HS-5 (cell line): ENCODE measurements around the gene ARVCF.

ENCODE experiments used
- DNase-seq: peaks from one replicate; pipeline ENCODE4 v3.0.0-alpha.2; 2012; ENCODE audit warnings: low read depth

ARVCF gene

DNA sequence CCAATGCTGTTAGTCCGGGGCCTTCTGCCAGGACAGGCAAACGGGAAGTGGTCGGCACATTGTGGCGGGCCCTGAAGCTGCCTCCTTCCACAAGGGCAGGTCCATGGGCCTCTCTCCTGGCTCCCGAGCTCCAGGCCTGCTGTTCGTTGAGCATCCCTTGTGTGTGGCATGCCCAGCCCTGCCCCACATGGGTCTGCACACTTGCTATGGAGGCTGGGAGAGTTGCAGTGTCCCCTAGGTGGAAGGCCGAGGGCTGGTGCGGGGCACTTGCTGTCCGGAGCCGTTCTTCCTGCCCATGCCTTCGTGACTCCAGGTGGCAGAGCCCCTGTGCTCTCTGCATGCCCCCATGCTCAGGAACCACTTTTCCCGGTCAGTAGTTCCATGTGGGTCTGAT, 37.4 kb upstream of the ARVCF start:
- DNase-seq = no peak

DNA sequence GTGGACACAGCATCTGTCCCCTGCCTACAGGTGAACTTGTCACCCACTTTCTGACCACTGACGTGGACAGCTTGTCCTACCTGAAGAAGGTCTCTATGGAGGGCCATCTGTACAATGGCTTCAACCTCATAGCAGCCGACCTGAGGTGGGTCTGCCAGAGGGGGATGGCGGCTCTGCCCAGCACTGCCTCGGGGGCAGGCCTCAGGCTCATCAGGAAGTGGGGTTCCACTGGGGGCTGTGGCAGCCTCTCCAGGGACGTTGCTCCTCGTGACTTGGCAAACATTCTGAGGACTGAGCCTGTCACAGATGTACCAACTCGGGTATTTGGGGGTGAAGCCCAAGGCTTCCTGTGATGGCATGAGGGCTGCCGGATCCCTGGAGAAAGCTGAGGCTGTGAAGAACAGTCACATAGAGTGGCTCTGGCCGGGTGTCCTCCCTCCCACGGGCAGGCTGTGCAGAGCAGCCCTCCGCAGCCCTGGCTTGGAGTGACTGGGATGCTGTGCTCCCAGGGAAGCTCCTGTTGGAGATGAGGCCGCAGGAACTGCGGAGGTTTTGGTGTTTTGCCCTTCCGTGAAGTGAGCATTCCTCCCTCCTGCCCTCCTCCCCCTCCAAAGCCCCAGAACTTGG, 36.9 kb upstream of the ARVCF start:
- DNase-seq = no peak

DNA sequence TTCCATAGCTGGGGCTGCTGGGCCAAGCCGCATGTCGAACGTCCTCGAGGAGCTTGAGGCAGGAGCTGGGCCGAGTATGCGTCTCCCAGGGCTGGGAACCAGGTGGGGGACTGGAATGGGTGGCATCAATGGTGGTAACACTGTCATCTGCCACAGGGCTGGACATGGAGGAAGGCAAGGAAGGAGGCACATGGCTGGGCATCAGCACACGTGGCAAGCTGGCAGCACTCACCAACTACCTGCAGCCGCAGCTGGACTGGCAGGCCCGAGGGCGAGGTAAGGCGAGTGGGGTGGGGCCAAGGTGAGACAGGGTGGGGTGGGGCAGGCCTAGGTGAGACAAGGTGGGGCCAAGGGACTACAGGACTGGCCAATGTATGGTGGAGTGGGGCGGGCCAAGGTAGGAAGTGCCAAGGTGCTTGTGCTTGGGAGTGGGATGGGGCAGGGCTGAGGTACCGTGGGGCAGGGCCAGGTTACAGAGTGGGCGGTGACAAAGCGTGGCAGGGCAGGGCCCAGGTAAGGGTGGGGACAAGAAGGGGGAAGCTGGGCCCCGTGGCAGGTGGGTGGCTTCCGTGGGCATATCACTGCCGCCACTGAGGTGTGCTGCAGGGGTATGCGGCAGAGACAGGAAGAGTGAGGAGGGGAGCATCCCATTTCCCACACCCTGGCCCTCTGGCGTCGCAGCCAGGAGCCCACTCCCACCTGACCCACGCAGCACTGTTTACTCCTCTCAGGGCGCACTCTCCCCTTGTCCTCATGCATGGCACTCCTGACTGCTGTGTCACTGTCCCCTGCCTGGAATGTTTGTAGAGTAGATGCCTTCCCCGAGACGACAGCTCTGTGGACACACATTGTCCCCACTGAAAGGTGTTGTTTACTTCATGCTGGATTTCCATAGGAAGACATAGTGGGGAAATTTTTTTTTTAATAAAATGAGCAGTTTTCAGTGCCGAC, 36.0 kb upstream of the ARVCF start:
- DNase-seq = no peak

DNA sequence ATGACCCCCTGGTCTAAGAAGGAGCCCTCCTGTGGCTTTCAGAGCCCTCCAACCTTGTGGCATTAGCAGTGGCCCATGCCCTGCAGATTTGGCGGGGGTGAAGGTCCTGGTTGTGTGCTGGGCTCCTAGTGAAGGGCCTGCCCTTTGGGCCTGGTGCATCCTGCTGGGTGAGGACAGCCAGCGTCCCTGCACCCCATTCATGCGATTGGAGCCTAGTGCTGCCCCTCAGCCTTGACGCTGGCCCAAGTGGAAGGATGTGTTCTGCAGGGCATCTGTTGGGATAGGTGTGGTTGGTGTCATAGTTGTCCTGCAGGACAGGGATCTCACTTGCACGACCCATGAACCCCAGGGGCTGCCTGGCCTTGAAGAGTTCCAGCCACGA, 35.3 kb upstream of the ARVCF start:
- DNase-seq = no peak

DNA sequence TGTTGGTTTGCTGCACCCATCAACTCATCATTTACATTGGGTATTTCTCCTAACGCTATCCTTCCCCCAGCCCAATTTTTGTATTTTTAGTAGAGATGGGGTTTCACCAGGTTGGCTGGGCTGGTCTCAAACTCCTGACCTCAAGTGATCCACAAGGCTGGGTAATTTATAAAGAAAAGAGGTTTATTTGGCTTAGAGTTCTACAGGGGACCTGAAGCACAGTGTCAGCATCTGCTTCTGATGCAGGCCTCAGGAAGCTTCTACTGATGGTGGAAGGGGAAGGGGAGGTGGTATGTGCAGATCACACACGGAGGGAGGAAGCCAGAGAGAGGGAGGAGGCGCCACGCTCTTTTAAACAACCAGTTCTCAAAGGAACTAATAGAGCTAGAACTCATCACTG, 30.1 kb upstream of the ARVCF start:
- no peak for DNase-seq

DNA sequence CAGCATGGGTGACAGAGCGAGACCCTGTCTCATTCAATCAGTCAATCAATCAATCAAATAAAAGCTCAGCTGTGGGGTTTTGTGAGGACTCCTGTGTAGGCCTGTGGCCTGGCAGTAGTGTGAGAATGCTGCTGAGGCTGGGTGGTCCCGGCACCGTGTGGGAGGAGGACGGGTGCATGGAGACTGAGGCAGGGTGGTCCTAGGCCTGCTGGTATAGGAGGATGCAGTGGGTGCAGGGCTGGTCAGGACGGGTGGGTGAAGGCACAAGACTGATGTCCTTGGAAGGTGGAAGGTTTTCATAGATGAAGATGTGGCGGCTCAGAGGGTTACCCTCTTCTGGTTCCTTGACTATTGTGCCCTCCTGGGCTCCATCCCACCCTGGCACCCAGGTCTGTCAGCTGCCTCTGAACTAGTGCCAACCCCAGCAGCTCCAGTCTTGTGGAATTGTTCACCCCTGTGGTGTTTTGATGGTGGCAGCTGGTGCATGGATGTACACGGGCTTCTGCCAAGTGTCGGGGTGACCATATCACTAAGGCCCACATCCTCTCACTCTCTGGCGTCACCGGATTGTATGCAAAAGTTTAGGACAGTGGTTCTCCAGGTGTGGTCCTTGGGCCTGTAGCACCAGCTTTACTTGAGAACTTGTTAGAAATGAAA, 28.0 kb upstream of the ARVCF start:
- DNase-seq = no peak

DNA sequence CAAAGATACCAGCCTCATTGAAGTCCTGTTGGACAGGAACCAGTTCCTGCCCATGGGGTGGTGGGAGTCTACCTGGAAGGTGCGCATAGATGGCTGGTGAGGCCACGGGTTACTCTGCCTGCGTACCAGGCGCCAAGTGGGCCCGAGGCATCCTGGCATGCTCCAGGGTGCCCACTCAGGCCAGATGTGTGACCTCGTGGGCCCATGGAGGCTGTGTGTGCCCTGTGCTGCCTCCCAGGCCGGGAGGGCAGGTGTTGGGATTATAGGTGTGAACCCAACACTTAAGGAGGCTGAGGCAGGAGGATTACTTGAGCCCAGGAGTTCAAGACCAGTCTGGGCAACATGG, 27.3 kb upstream of the ARVCF start:
- no peak for DNase-seq

DNA sequence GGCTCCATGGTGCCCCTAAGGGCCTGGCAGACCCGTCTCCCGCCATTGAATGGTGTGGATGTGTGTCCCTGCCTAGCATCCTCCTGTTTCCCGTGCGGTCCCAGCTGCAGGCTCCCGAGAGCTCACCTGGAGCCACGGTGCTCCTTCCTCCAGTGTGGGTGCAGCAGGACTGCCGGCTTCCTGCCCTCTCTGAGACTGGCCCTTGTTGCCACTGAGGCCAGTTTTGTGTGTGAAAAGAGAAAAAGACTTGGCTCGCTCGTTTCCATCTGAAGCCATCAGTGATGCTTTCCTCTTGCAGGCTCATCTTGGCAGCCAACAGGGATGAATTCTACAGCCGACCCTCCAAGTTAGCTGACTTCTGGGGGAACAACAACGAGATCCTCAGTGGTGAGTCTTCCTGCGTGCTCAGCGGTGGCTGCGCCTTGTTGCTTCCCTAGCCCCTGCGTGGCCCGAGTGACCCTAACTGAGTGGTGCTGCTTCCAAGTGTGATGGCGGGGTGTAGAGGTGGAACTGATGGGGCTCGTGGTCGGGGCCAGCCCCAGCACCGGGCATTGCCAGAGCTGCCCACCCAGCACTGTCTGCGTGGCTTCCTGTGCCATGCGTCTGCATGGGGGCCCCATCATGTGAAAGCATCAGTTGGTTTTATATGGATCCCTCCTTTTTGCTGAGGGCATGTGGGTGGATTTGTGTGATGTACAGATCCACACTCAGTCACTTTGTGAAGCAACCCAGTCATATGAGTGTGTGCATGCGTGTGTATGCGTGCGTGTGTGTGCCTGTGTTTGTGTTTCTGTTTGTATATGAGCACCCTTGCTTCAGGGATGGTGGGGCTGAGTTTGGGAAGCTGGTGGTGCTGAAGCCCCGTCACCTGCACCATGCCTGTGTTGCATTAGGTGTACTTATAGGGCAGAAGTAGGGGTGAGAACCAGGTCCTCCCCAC, 26.7 kb upstream of the ARVCF start:
- no peak for DNase-seq

DNA sequence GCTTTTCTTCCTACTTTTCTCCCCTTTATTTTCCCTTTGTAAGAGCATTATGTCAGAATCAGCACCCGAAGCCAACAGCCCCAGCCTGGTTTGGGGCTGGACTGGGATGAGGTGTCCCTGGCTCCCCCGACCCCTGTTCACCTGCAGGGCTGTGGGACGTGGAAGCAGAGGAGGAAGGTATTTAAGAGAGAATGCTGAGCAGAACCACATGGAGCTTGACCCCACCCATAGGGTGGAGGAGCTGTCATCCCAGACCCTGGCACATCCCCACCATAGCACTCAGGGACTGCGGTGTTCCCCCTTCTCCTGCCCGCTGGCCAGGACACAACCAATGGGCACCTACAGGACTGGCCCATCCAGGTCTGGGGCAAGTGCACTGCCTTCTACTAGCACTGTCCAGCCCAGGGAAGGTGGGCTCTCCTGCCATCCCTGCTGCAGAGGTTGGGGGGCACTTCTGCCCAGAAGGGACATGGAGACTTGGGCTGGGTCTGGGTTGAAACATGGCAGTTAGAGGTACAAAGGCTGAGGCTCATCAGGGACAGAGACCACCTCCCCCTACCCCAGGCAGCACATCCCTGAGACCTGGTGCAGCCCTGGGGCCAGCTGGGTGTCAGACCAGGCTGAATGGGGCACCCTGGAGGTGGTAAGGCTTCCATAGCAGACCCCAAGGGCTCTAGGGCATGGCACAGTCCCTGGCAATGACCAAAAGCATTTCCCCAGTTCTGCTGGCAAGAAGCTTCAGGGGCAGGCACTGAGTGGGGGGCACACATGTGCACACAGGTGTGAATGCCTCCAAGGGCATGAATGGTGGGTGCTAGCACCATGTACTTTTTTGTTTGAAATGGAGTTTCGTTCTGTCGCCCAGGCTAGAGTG, 23.9 kb upstream of the ARVCF start:
- DNase-seq = no peak

DNA sequence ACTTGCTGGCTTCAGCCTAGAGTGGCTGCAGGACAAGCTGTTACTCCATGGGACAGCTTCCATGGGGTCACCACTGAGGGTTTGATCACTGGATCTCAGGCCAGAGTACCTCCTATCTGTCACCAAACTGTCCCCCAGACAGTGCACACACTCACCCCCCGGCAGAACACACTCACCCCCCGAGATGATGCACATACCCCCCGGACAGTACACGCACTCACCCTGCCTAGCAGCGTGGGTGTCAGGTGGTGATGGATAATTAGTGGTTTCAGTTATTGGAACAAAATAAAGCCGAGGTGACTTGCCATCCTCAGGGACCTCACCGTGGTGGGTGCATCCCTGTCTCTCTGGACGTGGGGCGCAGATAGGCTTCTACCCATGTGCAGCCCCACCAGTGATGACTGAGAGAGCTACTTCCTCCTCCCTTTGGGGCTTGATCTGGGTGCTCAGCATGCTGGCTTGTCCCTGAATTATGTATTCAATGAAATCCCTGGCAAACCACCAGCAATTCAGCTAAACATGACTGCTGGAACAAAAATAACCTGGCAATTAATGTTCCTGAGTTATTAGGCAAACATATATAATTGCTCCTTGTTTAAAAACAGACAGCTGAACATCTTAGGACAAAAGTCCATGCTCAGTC, 23.2 kb upstream of the ARVCF start:
- no peak for DNase-seq

DNA sequence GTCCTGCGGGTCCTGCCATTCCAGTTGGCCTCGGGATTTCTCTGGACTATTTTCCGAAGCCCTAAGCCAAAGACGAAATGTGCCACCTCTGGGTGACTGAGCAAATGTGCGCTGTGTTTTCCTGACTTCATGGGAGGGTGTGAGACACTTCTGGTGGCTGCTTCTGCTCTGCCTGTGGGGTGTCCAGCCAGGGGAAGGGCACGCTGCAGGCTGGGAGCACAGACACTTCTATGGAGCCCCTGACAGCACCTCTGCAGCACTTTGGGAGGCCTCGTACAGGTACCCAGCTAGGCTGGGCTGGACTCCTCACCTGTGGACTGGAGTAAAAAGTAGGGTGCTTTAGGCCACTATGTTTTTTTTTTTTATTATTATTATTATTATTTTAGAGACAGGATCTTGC, 22.0 kb upstream of the ARVCF start:
- DNase-seq = no peak

DNA sequence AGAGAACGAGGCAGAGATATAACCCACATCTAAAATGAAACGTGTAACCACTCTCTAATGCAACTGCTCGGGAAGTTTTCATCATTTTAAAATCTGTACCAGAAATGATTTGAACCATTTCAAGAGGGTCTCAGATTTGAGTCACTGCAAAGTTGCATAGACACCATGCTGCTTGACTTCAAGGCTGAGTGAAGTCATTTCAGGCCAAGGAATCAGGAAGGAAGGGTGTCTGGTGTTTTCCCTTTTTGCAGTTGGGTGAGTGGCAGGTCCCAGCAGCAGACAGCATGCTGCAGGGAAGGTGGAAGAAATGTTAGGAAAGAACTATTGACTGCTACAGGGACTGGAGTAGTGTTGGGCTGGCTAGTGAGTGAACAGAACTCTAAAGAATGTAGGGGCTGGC, 20.8 kb upstream of the ARVCF start:
- no peak for DNase-seq

DNA sequence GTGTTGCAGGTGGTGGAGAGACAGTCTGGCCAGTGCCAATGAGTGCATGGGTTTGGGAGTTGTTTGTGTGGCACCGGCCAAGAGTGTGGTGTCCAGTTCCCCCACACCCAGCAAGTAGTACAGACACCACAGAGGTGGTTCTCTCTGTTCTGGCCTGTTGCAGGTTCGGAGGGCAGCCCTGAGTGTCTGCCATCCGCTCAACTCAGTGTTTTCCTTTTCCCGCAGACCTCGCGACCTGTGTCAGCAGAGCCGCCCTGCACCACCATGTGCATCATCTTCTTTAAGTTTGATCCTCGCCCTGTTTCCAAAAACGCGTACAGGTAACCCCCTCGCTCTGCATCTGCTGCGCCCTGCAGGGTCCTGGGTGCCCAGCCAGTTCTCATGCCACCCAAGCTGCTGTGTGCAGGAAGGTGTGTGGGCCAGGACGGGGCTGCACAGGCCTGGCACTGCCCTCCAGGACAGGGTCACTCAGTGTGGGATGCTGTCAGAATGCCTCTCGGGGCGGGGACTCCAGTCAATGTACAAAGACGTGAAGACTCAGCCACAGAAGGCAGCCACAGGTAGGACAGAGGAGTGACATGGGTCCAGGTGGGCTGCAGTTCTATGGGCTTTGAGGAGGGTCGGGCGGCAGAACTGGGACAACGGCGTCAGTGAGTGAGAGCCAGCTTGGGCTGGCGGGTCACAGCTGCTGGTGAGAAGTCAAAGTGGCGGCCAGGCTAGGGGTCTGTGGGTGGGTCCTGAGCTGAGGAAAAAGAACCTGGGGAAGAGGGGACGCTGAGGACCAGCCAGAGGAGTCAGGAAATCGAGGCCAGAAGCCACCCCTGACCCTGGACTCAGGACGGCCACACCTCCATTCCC, 20.1 kb upstream of the ARVCF start:
- DNase-seq = no peak

DNA sequence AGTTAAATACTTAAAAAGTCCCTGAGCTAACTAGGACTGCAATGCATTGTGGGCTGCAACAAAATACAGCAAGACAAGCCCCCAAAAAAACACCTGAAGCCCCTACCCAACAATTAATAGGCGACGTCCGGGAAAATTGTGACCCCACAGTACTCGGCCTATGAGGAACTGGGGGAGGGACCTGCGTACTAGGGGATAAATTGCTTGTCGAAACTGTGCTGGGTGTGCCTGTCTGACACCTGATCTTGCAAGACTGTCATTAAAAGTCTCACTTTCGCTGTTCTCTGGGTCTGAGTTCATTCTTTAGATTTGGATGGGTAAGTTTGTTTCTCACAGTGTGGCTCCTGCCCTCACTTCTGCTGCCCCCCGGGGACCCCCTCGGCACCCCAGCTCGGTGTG, 19.5 kb upstream of the ARVCF start:
- DNase-seq = no peak

DNA sequence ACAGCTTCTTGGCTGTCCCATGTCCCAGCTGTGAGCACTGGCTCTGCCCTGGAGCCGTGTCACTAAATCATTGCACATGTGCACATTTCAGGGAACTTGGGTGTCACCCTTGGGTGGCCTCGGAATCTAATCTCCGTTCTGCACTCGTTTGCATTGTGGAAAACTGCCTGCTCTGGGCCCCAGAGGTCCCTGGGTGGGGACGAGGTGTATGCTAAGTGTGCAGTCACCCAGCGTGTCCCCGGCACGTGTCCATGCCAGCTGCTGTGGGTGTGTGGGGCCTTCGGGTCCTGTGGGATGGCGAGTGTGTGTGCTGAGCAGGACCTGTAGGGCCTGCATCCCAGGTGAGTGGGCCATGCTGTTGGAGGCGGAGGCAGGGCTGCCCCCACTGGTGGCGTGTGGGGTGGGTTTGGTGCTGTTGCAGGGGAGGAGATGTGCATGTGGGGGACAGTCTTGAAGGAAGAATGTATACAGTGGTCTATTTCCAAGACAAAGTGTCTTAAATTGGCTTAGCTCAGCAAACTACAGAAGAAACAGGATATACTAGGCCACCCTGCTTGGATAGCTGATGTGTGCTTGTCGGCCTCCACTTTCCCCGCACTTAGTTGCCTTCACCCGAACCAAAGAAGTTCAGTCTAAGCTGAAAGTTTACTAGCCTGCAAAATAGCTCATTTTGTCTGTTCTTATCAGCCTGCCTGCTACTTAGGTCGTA, 18.9 kb upstream of the ARVCF start:
- no peak for DNase-seq

DNA sequence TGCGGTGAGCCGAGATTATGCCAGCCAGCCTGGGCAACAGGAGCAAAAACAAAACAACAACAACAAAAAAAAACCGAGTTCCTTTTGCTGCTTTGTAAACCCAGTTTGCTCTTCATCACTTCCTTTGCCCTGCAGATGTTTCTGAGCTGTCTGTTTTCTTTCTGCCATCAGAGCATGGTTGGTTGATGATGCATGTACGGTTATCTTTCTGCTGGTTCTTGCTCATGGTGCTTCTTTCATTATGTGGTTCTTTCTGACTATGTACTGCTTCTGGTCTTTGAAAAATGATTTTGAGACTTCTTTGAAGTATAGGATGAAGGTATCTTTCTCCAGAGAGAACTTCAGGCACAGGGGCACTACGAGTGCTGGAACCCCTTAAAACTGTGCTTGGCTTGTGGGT, 17.5 kb upstream of the ARVCF start:
- DNase-seq = no peak

DNA sequence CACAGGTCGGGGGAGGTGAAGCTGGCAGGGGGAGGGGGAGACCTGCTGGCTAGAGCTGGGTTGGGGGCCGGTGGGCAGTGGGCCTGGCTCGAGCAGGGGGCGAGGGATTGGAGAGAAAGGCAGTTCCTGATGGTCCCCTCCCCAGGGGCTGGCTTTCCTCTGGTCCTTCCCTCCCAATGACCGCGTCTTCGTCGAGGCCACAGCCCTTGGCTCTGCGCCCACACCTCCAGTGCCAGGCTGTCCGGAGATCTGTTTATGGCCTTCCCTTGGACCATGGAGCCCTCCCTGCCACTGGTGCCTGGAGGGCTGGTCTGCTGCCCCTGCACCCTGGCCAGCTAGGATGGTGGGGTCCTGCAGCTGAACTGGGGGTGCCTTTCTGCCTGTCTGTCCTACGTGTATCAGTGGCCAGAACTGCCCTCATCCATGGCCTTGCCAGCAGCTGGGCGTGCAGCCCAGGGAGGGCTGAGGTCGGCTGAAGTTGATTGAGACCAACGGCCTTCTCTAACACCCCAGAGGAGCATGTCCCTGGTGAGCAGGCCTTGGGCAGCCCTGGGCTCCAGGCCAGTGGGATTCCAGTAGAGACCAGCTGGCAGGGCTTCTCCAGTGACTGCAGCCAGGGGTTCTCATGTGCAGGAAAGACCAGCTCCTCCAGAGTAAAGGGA, 16.6 kb upstream of the ARVCF start:
- no peak for DNase-seq

DNA sequence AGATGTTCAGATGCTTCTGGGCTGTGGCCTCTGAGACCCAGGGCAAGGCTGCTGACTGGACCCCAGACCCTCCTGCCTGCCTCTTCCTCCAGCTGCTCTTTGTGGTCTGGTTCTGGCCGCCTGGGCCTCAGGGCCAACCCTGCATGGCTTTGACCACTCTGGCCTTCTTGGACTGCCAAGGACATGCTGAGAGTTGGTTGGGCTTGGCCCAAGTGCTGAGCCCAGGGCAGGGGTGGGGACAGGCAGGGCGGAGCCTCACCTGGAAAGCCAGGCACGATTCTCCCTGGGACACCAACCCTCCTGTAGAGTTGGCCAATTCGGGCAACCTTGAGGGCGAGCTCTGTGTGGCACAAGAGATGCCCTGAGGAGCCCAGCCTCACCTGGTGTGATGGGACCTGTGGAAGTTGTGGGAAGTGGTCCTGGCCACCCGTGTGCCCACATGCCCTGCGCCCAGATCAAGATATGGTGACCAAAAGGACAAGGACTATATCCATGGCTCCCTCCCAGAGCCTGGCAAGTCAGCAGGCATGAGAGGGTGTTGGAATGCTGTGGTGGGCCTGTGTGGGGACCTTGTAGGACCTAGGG, 15.9 kb upstream of the ARVCF start:
- no peak for DNase-seq
